GM23338 (cell line): ENCODE measurements around the gene DCANP1.

ENCODE experiments used
- CREB1 ChIP-seq: fragments of 250-450 bp; sonication (Bioruptor Pico); IDR thresholded peaks from 2 replicates; pipeline ENCODE4 v1.5.0; 2020; ENCODE audit warnings: low read depth, mild to moderate bottlenecking, moderate library complexity
- EZH2 ChIP-seq: fragments of 200-600 bp; sonication (generic); IDR thresholded peaks from one replicate; pipeline ENCODE4 v1.8.0; 2017; ENCODE audit warnings: antibody characterized with exemption, mild to moderate bottlenecking, low read depth; ENCODE audit not compliant: unreplicated experiment
- EZH2phosphoT487 ChIP-seq: fragments of 200-600 bp; sonication (generic); IDR thresholded peaks from one replicate; pipeline ENCODE4 v1.8.1; 2018; ENCODE audit warnings: antibody characterized with exemption; ENCODE audit not compliant: unreplicated experiment
- JUNB ChIP-seq: IDR thresholded peaks from one replicate; pipeline ENCODE4 v1.6.1; 2016; ENCODE audit warnings: antibody characterized with exemption; ENCODE audit not compliant: unreplicated experiment
- POLR2AphosphoS5 ChIP-seq: IDR thresholded peaks from 2 replicates; pipeline ENCODE4 v1.6.1; 2016; ENCODE audit warnings: antibody characterized with exemption, low read depth
- TF ChIP-seq, protein P1 (sequence below): IDR thresholded peaks from one replicate; pipeline ENCODE4 v1.6.1; 2018; ENCODE audit warnings: antibody characterized with exemption; ENCODE audit not compliant: unreplicated experiment
- TF ChIP-seq, protein P2 (sequence below), 2 experiments: fragments of 200-600 bp in 1 of 2; sonication (generic) in 1 of 2; conservative IDR thresholded peaks; 2 replicates each; pipeline versions ENCODE4 v1.5.1 to v1.6.1; 2016 to 2017; ENCODE audit warnings: antibody characterized with exemption in 2 of 2, low read depth in 2 of 2, mild to moderate bottlenecking in 2 of 2, moderate library complexity in 1 of 2
- TF ChIP-seq, protein P3 (sequence below): IDR thresholded peaks from 2 replicates; pipeline ENCODE4 v1.6.1; 2016; ENCODE audit warnings: antibody characterized with exemption

DNA sequence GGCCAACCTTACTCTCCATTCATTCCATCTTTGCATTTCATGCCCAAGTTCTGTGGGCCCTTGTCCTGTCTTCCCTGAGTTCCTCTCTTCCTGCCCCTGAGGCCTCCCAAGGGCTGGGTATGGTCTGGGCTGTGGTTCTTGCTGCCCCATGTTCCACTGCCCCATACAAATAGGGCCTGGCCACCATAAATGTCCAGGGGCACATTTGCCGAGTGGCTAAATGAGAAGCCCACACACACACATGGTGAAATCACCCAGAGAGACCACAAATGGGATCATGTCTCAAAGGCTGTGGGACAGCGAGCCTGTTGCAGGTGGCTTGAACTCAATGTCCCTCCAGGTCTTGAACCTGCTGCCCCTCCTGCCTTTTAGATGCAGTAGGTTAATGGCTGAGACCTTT is 3.8 kb upstream of the DCANP1 start:
- TF ChIP-seq, protein P1, sequence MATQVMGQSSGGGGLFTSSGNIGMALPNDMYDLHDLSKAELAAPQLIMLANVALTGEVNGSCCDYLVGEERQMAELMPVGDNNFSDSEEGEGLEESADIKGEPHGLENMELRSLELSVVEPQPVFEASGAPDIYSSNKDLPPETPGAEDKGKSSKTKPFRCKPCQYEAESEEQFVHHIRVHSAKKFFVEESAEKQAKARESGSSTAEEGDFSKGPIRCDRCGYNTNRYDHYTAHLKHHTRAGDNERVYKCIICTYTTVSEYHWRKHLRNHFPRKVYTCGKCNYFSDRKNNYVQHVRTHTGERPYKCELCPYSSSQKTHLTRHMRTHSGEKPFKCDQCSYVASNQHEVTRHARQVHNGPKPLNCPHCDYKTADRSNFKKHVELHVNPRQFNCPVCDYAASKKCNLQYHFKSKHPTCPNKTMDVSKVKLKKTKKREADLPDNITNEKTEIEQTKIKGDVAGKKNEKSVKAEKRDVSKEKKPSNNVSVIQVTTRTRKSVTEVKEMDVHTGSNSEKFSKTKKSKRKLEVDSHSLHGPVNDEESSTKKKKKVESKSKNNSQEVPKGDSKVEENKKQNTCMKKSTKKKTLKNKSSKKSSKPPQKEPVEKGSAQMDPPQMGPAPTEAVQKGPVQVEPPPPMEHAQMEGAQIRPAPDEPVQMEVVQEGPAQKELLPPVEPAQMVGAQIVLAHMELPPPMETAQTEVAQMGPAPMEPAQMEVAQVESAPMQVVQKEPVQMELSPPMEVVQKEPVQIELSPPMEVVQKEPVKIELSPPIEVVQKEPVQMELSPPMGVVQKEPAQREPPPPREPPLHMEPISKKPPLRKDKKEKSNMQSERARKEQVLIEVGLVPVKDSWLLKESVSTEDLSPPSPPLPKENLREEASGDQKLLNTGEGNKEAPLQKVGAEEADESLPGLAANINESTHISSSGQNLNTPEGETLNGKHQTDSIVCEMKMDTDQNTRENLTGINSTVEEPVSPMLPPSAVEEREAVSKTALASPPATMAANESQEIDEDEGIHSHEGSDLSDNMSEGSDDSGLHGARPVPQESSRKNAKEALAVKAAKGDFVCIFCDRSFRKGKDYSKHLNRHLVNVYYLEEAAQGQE, result no peak
- TF ChIP-seq EZH2phosphoT487, result no peak
- TF ChIP-seq JUNB, result no peak
- TF ChIP-seq POLR2AphosphoS5, result no peak
- TF ChIP-seq, protein P2, sequence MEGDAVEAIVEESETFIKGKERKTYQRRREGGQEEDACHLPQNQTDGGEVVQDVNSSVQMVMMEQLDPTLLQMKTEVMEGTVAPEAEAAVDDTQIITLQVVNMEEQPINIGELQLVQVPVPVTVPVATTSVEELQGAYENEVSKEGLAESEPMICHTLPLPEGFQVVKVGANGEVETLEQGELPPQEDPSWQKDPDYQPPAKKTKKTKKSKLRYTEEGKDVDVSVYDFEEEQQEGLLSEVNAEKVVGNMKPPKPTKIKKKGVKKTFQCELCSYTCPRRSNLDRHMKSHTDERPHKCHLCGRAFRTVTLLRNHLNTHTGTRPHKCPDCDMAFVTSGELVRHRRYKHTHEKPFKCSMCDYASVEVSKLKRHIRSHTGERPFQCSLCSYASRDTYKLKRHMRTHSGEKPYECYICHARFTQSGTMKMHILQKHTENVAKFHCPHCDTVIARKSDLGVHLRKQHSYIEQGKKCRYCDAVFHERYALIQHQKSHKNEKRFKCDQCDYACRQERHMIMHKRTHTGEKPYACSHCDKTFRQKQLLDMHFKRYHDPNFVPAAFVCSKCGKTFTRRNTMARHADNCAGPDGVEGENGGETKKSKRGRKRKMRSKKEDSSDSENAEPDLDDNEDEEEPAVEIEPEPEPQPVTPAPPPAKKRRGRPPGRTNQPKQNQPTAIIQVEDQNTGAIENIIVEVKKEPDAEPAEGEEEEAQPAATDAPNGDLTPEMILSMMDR (conservative IDR thresholded peaks at IDR 0.05; ENCODE audit: low read depth in 2 of 2), result no peak
- no peak for TF ChIP-seq CREB1 (CRISPR knock-in tag)
- TF ChIP-seq EZH2, result no peak
- TF ChIP-seq, protein P3, sequence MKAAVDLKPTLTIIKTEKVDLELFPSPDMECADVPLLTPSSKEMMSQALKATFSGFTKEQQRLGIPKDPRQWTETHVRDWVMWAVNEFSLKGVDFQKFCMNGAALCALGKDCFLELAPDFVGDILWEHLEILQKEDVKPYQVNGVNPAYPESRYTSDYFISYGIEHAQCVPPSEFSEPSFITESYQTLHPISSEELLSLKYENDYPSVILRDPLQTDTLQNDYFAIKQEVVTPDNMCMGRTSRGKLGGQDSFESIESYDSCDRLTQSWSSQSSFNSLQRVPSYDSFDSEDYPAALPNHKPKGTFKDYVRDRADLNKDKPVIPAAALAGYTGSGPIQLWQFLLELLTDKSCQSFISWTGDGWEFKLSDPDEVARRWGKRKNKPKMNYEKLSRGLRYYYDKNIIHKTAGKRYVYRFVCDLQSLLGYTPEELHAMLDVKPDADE, result no peak
